ENCODE results near the gene GAB1. TPM values are rescaled to one million over a fixed set of nuclear protein-coding genes. Genes with fewer than 3 reads are reported as not detected.

GAB1 gene
- total and polyA plus RNA-seq, 2 of the 13 experiments (the other 11 are each of a cell fraction or from before 2014, with no cell fraction given): 8.7 to 14.7 TPM

- TF ChIP-seq ARID4A (CRISPR knock-in tag; IDR thresholded peaks at IDR 0.05; ENCODE audit: borderline replicate concordance): no peak
- TF ChIP-seq CREM (IDR thresholded peaks at IDR 0.05): no peak
- TF ChIP-seq CREM (CRISPR knock-in tag; IDR thresholded peaks at IDR 0.05): no peak
- no peak for TF ChIP-seq MTERF4 (CRISPR knock-in tag; IDR thresholded peaks at IDR 0.05)
Measured at GRCh38 chr4:143300860-143301259, 35.8 kb upstream of the GAB1 start (continued).

GRCh38 chr4:143302536-143302935 is 34.1 kb upstream of the GAB1 start:
- intact Hi-C loops (cut with micrococcal nuclease; ENCODE audit: unreplicated experiment) (no loop called here), in situ Hi-C loops (cut with HindIII; ENCODE audit: extremely low pct_ligation_motif_present, low pct_unique_long_range_greater_than_20kb) (no loop called here)
- ATAC-seq (no peak), FAIRE-seq (no peak), DNase-seq (ENCODE audit: low spot score) (no peak)
- Histone ChIP-seq H4K20me1 (ENCODE audit: insufficient read depth, low read length) (no peaks in the 10 kb centered on the region), H3K4me3 (replicated peaks in 1 of 3; ENCODE audit: insufficient read depth in 1 of 3, low read depth in 2 of 3, low read length in 3 of 3) (no peak overlapping the region), H3K9ac (ENCODE audit: insufficient read depth, low read depth, low read length) (no peak overlapping the region), H3K9me3 (ENCODE audit: low read length) (no peaks in the 10 kb centered on the region), H3K4me1 (ENCODE audit: insufficient read depth, low read length) (no peaks in the 10 kb centered on the region), H2AFZ (ENCODE audit: low read length) (no peak overlapping the region), H3K36me3 (replicated peaks in 1 of 2; ENCODE audit: control insufficient read depth in 1 of 2, insufficient read depth in 2 of 2, low read length in 2 of 2) (no peaks in the 10 kb centered on the region), H3K4me2 (ENCODE audit: low read depth, low read length) (no peak overlapping the region), H3K27ac (ENCODE audit: extremely low read length, insufficient read depth, low read length) (no peak overlapping the region), H3K79me2 (ENCODE audit: insufficient read depth, low read length) (no peaks in the 10 kb centered on the region), H3K27me3 (ENCODE audit: control insufficient read depth in 1 of 2, insufficient read depth in 2 of 2, low read length in 2 of 2) (no peaks in the 10 kb centered on the region)
- no TSS peak for BruUV-seq (replicated peaks)
- ChIA-PET CTCF (ENCODE audit: low intra/inter-chr PET ratio, low total read pairs) (no interaction called here), POLR2A (no interaction called here)
- 83% methylated on average over 1 of the region's 1 CpG for WGBS (ENCODE audit: low lambda C conversion rate)
- TF ChIP-seq ZNF142 (CRISPR knock-in tag; IDR thresholded peaks at IDR 0.05) (no peak), MAFK (conservative IDR thresholded peaks at IDR 0.05 in 1 of 2, IDR thresholded peaks at IDR 0.05 in 1 of 2; ENCODE audit: low read length in 2 of 2) (peak; percentile 53 to 76; a peak in 3 of 4 replicates), ZNF121 (CRISPR knock-in tag; IDR thresholded peaks at IDR 0.05) (no peak), MAFG (CRISPR knock-in tag; IDR thresholded peaks at IDR 0.05) (no peak), ATF2 (CRISPR knock-in tag; IDR thresholded peaks at IDR 0.05) (no peak), ONECUT2 (CRISPR knock-in tag; IDR thresholded peaks at IDR 0.05) (no peak)
